GM19328 (cell line): ENCODE data around the gene CXorf58.

ENCODE experiments used
- ATAC-seq: cut with Tn5 transposase; IDR thresholded peaks from one replicate; pipeline ENCODE4 v1.9.1; 2021; ENCODE audit warnings: mild to moderate bottlenecking, moderate library complexity; ENCODE audit not compliant: unreplicated experiment

CXorf58 gene

GRCh38 chrX:23900220-23900797 is 7.5 kb upstream of the CXorf58 start:
- no peak for ATAC-seq

- no peak for ATAC-seq
Measured at GRCh38 chrX:23901060-23901459, 6.7 kb upstream of the CXorf58 start.

GRCh38 chrX:23901805-23902204 is 6.0 kb upstream of the CXorf58 start:
- ATAC-seq = no peak

GRCh38 chrX:23902419-23902818 is 5.4 kb upstream of the CXorf58 start:
- ATAC-seq = no peak

- ATAC-seq = no peak
Measured at GRCh38 chrX:23904096-23904495, 3.7 kb upstream of the CXorf58 start.

- ATAC-seq = no peak
Measured at GRCh38 chrX:23907111-23907497, 702 bp upstream of the CXorf58 start.

- no peak for ATAC-seq
Measured at GRCh38 chrX:23908219-23909004, 606 bp downstream of the CXorf58 start.

- ATAC-seq = no peak
Measured at GRCh38 chrX:23911126-23911835, 3.5 kb downstream of the CXorf58 start.

- ATAC-seq = no peak
Measured at GRCh38 chrX:23919148-23919547, 11.3 kb downstream of the CXorf58 start.

- ATAC-seq = no peak
Measured at GRCh38 chrX:23919706-23920320, 12.0 kb downstream of the CXorf58 start.

GRCh38 chrX:23926015-23926414 is 18.2 kb downstream of the CXorf58 start:
- no peak for ATAC-seq

- ATAC-seq = no peak
Measured at GRCh38 chrX:23930894-23931604, 23.2 kb downstream of the CXorf58 start.

- ATAC-seq = no peak
Measured at GRCh38 chrX:23932046-23932445, 24.2 kb downstream of the CXorf58 start.

- no peak for ATAC-seq
Measured at GRCh38 chrX:23935106-23935505, 27.3 kb downstream of the CXorf58 start.

GRCh38 chrX:23936180-23936579 is 28.4 kb downstream of the CXorf58 start:
- no peak for ATAC-seq

GRCh38 chrX:23937100-23937499 is 29.3 kb downstream of the CXorf58 start:
- no peak for ATAC-seq

GRCh38 chrX:23938690-23939089 is 30.9 kb downstream of the CXorf58 start:
- no peak for ATAC-seq

- no peak for ATAC-seq
Measured at GRCh38 chrX:23939203-23939602, 31.4 kb downstream of the CXorf58 start.

GRCh38 chrX:23944234-23944633 is 36.4 kb downstream of the CXorf58 start:
- ATAC-seq = no peak

- ATAC-seq = no peak
Measured at GRCh38 chrX:23945206-23945605, 37.4 kb downstream of the CXorf58 start.

GRCh38 chrX:23952391-23952790 is 44.6 kb downstream of the CXorf58 start:
- no peak for ATAC-seq
